ENCODE measurements around the gene PRRG2.

Gene PRRG2

GRCh38 chr19:49589502-49589905, 8.4 kb downstream of the PRRG2 start:
- TF ChIP-seq EZH2phosphoT487 (IDR thresholded peaks at IDR 0.05; ENCODE audit: borderline replicate concordance) (no peak), CTCF (conservative IDR thresholded peaks at IDR 0.05; ENCODE audit: low read length) (no peak)
- H3K4me1 ChIP-seq (ENCODE audit: insufficient read depth, low read length, poor library complexity, severe bottlenecking) = peaks cover 20% of the 10 kb centered on the region
- H3K4me3 ChIP-seq (ENCODE audit: low read length, poor library complexity, severe bottlenecking) = no peak overlapping the region
- peaks cover 14% of the 10 kb centered on the region; the same call in 1 of the 2 replicates for H3F3A ChIP-seq (ENCODE audit: low read depth)
- peaks cover 26% of the 10 kb centered on the region for H4K20me1 ChIP-seq (ENCODE audit: insufficient read depth, low read length, poor library complexity, severe bottlenecking)
- H3K27me3 ChIP-seq (ENCODE audit: insufficient read depth, low read length, poor library complexity, severe bottlenecking) = peaks cover 5% of the 10 kb centered on the region
- H3K9me3 ChIP-seq (ENCODE audit: insufficient read depth, low read depth, low read length) = no peaks in the 10 kb centered on the region
- H3K9me2 ChIP-seq (replicated peaks; ENCODE audit: low read depth, low read length) = no peaks in the 10 kb centered on the region
- H2AFZ ChIP-seq (ENCODE audit: low read length) = no peak overlapping the region
- no peak overlapping the region for H3K4me2 ChIP-seq (ENCODE audit: low read depth, low read length, poor library complexity, severe bottlenecking)
- H3K9ac ChIP-seq (ENCODE audit: low read depth, low read length, poor library complexity, severe bottlenecking) = no peak overlapping the region
- H3K79me2 ChIP-seq (ENCODE audit: insufficient read depth, low read length) = peaks cover 32% of the 10 kb centered on the region
- peaks cover 6% of the 10 kb centered on the region; the same call in 1 of the 2 replicates for H3K36me3 ChIP-seq (ENCODE audit: insufficient read depth, low read length)

- no peaks in the 10 kb centered on the region for H3K9me3 ChIP-seq (ENCODE audit: insufficient read depth, low read depth, low read length)
- peak overlapping the region; percentile 99 for H3K9ac ChIP-seq (ENCODE audit: low read depth, low read length, poor library complexity, severe bottlenecking)
- peaks cover 34% of the 10 kb centered on the region for H4K20me1 ChIP-seq (ENCODE audit: insufficient read depth, low read length, poor library complexity, severe bottlenecking)
- peaks cover 38% of the 10 kb centered on the region for H3K79me2 ChIP-seq (ENCODE audit: insufficient read depth, low read length)
- H3K4me2 ChIP-seq (ENCODE audit: low read depth, low read length, poor library complexity, severe bottlenecking) = peak overlapping the region; percentile 94
- H3K4me3 ChIP-seq (ENCODE audit: low read length, poor library complexity, severe bottlenecking) = peak overlapping the region; percentile 91
- H3K4me1 ChIP-seq (ENCODE audit: insufficient read depth, low read length, poor library complexity, severe bottlenecking) = peaks cover 20% of the 10 kb centered on the region
- H3K27me3 ChIP-seq (ENCODE audit: insufficient read depth, low read length, poor library complexity, severe bottlenecking) = peaks cover 5% of the 10 kb centered on the region
- H3K9me2 ChIP-seq (replicated peaks; ENCODE audit: low read depth, low read length) = no peaks in the 10 kb centered on the region
- peaks cover 10% of the 10 kb centered on the region; the same call in 1 of the 2 replicates for H3K36me3 ChIP-seq (ENCODE audit: insufficient read depth, low read length)
- TF ChIP-seq EZH2phosphoT487 (IDR thresholded peaks at IDR 0.05; ENCODE audit: borderline replicate concordance) (no peak), CTCF (conservative IDR thresholded peaks at IDR 0.05; ENCODE audit: low read length) (peak; percentile 27; the same call in 1 of the 2 replicates)
- peak overlapping the region; percentile 75 for H2AFZ ChIP-seq (ENCODE audit: low read length)
- H3F3A ChIP-seq (ENCODE audit: low read depth) = peaks cover 14% of the 10 kb centered on the region; the same call in 1 of the 2 replicates
Observed at GRCh38 chr19:49590071-49590970, 9.2 kb downstream of the PRRG2 start.

- Histone ChIP-seq H3K4me2 (ENCODE audit: low read depth, low read length, poor library complexity, severe bottlenecking) (peak within 1 kb of the TSS; percentile 94), H3K36me3 (ENCODE audit: insufficient read depth, low read length) (peaks cover 18% of the 10 kb centered on the region; the same call in 1 of the 2 replicates), H2AFZ (ENCODE audit: low read length) (peak within 1 kb of the TSS; percentile 75), H3F3A (ENCODE audit: low read depth) (peaks cover 14% of the 10 kb centered on the region; the same call in 1 of the 2 replicates), H3K9me3 (ENCODE audit: insufficient read depth, low read depth, low read length) (no peaks in the 10 kb centered on the region), H3K27me3 (ENCODE audit: insufficient read depth, low read length, poor library complexity, severe bottlenecking) (peaks cover 5% of the 10 kb centered on the region), H3K4me1 (ENCODE audit: insufficient read depth, low read length, poor library complexity, severe bottlenecking) (peaks cover 20% of the 10 kb centered on the region), H3K9me2 (replicated peaks; ENCODE audit: low read depth, low read length) (no peaks in the 10 kb centered on the region), H3K4me3 (ENCODE audit: low read length, poor library complexity, severe bottlenecking) (peak within 1 kb of the TSS; percentile 91), H3K9ac (ENCODE audit: low read depth, low read length, poor library complexity, severe bottlenecking) (peak within 1 kb of the TSS; percentile 99), H4K20me1 (ENCODE audit: insufficient read depth, low read length, poor library complexity, severe bottlenecking) (peaks cover 42% of the 10 kb centered on the region), H3K79me2 (ENCODE audit: insufficient read depth, low read length) (peaks cover 44% of the 10 kb centered on the region)
- TF ChIP-seq EZH2phosphoT487 (IDR thresholded peaks at IDR 0.05; ENCODE audit: borderline replicate concordance) (no peak), CTCF (conservative IDR thresholded peaks at IDR 0.05; ENCODE audit: low read length) (no peak)
Observed at GRCh38 chr19:49590971-49591730, 10.0 kb downstream of the PRRG2 start, which contains the start of gene PRR12. TSS of gene PRR12 (plus strand) at chr19:49591182. CDS start at chr19:49591655, 473 bp downstream.
